ENCODE results near the gene TMPRSS12. TPM values are rescaled to one million over a fixed set of nuclear protein-coding genes. Genes with fewer than 3 reads are reported as not detected.

TMPRSS12 gene, protein sequence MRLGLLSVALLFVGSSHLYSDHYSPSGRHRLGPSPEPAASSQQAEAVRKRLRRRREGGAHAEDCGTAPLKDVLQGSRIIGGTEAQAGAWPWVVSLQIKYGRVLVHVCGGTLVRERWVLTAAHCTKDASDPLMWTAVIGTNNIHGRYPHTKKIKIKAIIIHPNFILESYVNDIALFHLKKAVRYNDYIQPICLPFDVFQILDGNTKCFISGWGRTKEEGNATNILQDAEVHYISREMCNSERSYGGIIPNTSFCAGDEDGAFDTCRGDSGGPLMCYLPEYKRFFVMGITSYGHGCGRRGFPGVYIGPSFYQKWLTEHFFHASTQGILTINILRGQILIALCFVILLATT
- total RNA-seq, result not detected in 2 replicates

DNA sequence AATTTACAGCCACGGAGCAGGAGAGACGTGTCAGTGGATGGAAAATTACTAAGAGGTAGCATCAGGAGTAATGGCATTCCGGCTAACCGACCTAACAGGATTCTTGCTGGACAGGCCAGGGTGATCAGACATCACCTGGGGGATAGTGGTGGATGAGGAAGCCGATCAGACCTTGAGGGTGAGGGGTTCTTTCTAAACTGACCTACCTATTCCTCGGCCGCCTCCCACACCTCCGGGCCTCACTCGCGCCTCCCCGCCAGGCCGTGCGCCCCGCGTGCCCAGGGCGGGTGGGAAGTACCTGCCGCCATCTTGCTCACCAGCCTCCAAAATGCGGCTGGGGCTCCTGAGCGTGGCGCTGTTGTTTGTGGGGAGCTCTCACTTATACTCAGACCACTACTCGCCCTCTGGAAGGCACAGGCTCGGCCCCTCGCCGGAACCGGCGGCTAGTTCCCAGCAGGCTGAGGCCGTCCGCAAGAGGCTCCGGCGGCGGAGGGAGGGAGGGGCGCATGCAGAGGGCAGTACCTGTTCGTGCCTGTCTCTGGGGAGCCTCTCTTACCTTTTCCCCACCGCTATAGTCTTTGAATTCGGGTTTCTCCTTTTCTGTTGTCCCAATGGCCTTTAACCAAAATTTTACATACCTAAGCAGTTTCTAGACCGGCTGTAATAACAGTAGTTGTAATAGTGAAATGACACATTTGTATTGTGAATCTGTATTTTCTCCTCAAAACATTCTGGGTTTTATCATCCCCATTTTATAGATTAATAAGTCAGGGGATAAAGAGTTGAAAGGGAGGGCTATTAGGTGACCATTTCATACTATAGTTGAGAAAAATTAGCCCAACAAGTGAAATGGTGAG, at the start of gene TMPRSS12:
TSS of gene TMPRSS12 (plus strand) at position 290 of the 857 bp plus-strand sequence. CDS start at position 329, 39 bp downstream.

Other genes starting within 250 kb of the TMPRSS12 start
- 30.1 and 34.7 TPM in 2 replicates for gene ATF1, start 78.8 kb upstream of the TMPRSS12 start, total RNA-seq
- gene HIGD1C, start 109.6 kb downstream of the TMPRSS12 start, total RNA-seq, result not detected in 2 replicates
- 67.4 and 75.1 TPM in 2 replicates for gene SLC11A2, start 183.5 kb downstream of the TMPRSS12 start, total RNA-seq
- 53.6 and 58.4 TPM in 2 replicates for gene LETMD1, start 205.4 kb downstream of the TMPRSS12 start, total RNA-seq
- 9.4 and 15.0 TPM in 2 replicates for gene CSRNP2, start 240.7 kb downstream of the TMPRSS12 start, total RNA-seq

All from smooth muscle cell of bladder (primary cell).